ENCODE results near the gene GABPB2.

The GABPB2 gene

GRCh38 chr1:151144474-151145303 is 74.1 kb downstream of the GABPB2 start:
- H3K4me1 Mint-ChIP-seq: peaks cover 40% of the 10 kb centered on the region
- H3K27me3 Mint-ChIP-seq (ENCODE audit: low read depth): no peaks in the 10 kb centered on the region
- H3K27ac Mint-ChIP-seq: peak overlapping the region; percentile 47 to 72 (median 59)
- H3K4me3 Mint-ChIP-seq: peak overlapping the region; percentile 87 to 89 (median 88)
- no peaks in the 10 kb centered on the region for H3K9me3 Mint-ChIP-seq
- TF ChIP-seq, protein P1, sequence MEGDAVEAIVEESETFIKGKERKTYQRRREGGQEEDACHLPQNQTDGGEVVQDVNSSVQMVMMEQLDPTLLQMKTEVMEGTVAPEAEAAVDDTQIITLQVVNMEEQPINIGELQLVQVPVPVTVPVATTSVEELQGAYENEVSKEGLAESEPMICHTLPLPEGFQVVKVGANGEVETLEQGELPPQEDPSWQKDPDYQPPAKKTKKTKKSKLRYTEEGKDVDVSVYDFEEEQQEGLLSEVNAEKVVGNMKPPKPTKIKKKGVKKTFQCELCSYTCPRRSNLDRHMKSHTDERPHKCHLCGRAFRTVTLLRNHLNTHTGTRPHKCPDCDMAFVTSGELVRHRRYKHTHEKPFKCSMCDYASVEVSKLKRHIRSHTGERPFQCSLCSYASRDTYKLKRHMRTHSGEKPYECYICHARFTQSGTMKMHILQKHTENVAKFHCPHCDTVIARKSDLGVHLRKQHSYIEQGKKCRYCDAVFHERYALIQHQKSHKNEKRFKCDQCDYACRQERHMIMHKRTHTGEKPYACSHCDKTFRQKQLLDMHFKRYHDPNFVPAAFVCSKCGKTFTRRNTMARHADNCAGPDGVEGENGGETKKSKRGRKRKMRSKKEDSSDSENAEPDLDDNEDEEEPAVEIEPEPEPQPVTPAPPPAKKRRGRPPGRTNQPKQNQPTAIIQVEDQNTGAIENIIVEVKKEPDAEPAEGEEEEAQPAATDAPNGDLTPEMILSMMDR (IDR thresholded peaks at IDR 0.05; ENCODE audit: unreplicated experiment in 3 of 3): no peak
- H3K36me3 Mint-ChIP-seq (ENCODE audit: low read depth): peaks cover 8% of the 10 kb centered on the region

- Mint-ChIP-seq H3K9me3 (no peaks in the 10 kb centered on the region), H3K4me3 (peak overlapping the region; percentile 87 to 89 (median 88)), H3K27ac (peak overlapping the region in 2 of 3 experiments; percentile 85 to 88), H3K27me3 (ENCODE audit: low read depth) (no peaks in the 10 kb centered on the region), H3K4me1 (peaks cover 40% of the 10 kb centered on the region), H3K36me3 (ENCODE audit: low read depth) (peaks cover under 1% of the 10 kb centered on the region)
- TF ChIP-seq, protein P1 (IDR thresholded peaks at IDR 0.05; ENCODE audit: unreplicated experiment in 3 of 3): no peak
Observed at GRCh38 chr1:151145304-151146071, 74.9 kb downstream of the GABPB2 start.

GRCh38 chr1:151146072-151146411 is 75.5 kb downstream of the GABPB2 start:
- Mint-ChIP-seq H3K9me3 (no peaks in the 10 kb centered on the region), H3K27me3 (ENCODE audit: low read depth) (no peaks in the 10 kb centered on the region), H3K27ac (peak overlapping the region in 2 of 3 experiments; percentile 85 to 88), H3K4me3 (peak overlapping the region; percentile 87 to 89 (median 88)), H3K4me1 (peaks cover 40% of the 10 kb centered on the region), H3K36me3 (ENCODE audit: low read depth) (no peaks in the 10 kb centered on the region)
- TF ChIP-seq, protein P1 (IDR thresholded peaks at IDR 0.05; ENCODE audit: unreplicated experiment in 3 of 3): no peak

DNA sequence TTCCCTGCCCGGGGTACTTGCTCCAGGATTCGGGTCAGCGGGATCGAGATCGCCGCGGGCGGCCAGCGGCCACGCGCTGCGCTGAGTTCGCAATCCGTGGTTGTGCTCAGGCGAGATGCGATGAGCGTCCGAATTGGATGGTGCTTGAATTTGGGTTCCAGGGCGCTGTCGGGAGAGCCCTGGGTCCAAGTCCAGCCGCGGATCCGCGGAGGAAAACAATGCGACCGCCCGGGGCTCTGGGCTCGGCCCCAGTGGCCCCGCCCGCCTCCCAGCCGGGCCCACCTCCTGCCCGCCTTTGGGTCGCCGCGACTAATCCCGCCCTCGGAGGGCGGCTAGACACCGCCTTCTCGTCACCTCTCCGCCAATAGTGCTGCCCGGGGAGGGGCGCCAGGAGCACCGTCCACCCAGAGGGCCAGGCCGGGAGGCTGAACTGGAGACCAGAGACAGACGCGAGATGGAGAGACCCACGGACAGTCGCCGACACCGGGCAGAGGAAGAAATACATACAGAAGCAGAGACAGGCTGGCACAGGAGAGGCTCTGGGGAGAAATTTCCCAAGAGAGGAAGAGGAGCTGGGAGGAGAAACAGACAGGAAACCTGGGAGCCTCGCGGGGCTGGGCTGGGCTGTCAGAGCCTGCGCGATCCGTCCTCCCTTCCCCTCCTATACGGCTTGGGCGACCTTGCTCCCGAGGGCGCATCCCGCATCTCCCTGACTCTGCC is 76.0 kb downstream of the GABPB2 start, which contains the start of gene SEMA6C:
Gene SEMA6C (minus strand): TSS at position 220 of the 720 bp plus-strand sequence. CDS start 4,010 bp downstream, outside the sequence.
- TF ChIP-seq, protein P1 (IDR thresholded peaks at IDR 0.05; ENCODE audit: unreplicated experiment in 3 of 3): no peak
- peaks cover 40% of the 10 kb centered on the region for H3K4me1 Mint-ChIP-seq
- H3K9me3 Mint-ChIP-seq: no peaks in the 10 kb centered on the region
- no peaks in the 10 kb centered on the region for H3K27me3 Mint-ChIP-seq (ENCODE audit: low read depth)
- no peaks in the 10 kb centered on the region for H3K36me3 Mint-ChIP-seq (ENCODE audit: low read depth)
- H3K27ac Mint-ChIP-seq: peak within 1 kb of the TSS; percentile 33 to 88 (median 85)
- peak within 1 kb of the TSS; percentile 87 to 89 (median 88) for H3K4me3 Mint-ChIP-seq

DNA sequence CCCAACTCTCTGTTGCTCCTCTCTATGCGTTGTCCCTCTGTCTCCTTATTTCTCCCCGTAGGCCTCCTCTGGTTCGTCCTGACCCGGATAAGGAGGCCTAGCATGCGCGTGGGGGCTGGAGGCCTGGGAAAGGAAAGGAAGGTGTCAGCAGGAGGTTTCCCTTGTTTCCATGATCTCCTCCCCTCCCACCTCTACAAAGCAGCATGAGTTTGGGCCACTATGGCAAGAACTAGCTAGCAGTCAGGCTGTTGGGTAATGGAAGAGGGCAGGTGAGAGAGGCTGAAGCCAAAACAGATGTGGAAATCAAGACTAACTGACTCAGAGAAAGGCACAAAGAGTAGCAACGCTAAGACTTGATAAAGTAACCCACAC is 76.6 kb downstream of the GABPB2 start:
- Mint-ChIP-seq H3K4me1 (peaks cover 40% of the 10 kb centered on the region), H3K27me3 (ENCODE audit: low read depth) (no peaks in the 10 kb centered on the region)

More for the DNA sequence above, 76.6 kb downstream of the GABPB2 start:
- Mint-ChIP-seq H3K27ac (peak overlapping the region; percentile 33 to 88 (median 85)), H3K36me3 (ENCODE audit: low read depth) (no peaks in the 10 kb centered on the region), H3K4me3 (peak overlapping the region; percentile 87 to 89 (median 88)), H3K9me3 (no peaks in the 10 kb centered on the region)
- TF ChIP-seq, protein P1 (IDR thresholded peaks at IDR 0.05; ENCODE audit: unreplicated experiment in 3 of 3): no peak

All from nephron (organoid).